GM12801 (cell line): ENCODE data around the gene NR2F2.

ENCODE experiments used
- TF ChIP-seq, protein P1 (sequence below): IDR thresholded peaks from one replicate; pipeline ENCODE4 v1.5.1; 2011; ENCODE audit warnings: control low read depth; ENCODE audit not compliant: insufficient read length; ENCODE audit errors: extremely low read depth

Gene NR2F2

GRCh38 chr15:96356494-96357455, 26.3 kb downstream of the NR2F2 start:
- TF ChIP-seq, protein P1, sequence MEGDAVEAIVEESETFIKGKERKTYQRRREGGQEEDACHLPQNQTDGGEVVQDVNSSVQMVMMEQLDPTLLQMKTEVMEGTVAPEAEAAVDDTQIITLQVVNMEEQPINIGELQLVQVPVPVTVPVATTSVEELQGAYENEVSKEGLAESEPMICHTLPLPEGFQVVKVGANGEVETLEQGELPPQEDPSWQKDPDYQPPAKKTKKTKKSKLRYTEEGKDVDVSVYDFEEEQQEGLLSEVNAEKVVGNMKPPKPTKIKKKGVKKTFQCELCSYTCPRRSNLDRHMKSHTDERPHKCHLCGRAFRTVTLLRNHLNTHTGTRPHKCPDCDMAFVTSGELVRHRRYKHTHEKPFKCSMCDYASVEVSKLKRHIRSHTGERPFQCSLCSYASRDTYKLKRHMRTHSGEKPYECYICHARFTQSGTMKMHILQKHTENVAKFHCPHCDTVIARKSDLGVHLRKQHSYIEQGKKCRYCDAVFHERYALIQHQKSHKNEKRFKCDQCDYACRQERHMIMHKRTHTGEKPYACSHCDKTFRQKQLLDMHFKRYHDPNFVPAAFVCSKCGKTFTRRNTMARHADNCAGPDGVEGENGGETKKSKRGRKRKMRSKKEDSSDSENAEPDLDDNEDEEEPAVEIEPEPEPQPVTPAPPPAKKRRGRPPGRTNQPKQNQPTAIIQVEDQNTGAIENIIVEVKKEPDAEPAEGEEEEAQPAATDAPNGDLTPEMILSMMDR: no peak

DNA sequence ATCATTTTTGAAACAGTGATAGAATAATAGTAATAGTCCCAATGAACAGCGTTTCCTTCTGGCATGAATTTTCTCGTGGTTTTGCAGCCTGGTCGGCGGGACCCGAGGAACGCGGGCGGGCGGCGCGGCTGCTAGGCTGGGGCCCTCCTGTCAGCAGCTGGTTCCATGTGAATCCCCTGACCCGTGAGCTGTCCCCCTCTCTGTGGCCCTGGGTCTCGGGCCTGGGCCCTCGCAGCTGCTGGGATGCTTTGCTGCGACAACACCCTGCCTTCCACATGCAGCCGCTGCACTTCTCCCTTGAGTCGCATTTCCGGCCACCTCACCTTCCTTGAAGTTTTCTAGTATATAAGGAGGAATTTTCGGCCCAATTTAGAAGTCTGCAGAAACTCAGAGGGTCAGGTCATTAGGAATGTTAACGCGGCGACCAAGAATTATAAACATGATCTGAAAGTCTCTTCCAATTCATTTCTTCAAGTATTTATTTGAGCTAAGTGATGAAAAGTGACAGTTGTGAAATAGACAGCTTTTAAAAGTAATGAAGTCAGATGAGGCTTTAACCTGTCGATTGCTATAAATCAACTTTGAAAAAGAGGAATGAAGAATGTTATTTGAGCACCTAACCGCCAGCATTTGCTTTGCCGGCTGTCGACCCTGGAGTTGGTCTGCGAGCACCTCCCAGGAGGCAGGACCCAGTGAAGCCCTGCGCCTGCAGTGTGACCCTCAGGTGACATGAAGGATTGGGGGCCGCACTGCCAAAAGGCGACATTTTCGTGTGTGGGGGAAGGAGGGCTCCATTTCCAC, 27.7 kb downstream of the NR2F2 start:
- TF ChIP-seq, protein P1: no peak

- TF ChIP-seq, protein P1: no peak
Measured at GRCh38 chr15:96358821-96359615, 28.5 kb downstream of the NR2F2 start.

DNA sequence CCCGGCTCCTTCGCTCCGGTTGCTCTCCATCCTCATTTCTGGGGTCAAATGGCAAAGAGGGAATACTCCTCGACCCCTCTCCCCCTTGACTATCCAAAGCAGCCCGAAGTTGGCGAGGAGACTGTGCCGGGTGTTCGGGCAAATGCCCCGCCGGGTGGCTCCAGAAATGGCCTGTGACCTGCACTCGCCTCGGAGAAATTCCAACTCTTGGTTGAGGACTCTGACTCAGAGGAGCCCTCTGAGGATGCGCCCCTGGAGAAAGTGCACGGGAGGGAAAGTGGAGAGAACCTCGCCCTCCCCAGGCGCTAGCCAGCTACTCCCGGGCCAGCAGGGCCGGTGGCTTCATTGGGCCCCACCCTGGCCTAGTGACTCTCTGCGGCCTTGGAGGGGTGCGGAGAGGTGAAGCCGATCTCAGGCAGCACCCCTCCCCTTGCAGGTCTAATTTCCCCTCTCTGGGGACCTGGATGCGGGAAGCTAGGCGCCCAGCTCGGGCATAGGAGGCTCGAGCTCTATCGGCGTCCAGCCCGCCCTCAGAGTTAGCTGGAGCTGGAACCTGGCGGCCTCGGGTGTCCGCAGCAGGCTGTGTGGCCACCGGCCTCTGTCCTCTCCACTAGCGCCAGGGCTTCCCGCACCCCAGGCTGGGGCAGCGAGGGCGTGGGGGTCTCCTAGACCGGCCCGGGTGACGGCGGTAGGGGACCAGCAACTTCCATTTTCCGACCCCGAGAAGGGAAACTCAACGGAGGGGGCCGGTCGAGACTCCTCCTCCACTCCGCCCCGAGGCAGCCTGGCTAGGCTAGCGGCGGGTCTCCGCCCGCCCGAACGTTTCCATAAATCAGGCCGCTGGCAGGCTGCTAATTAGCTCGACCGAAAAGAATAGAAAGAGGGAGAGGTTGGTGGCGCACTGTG, 29.4 kb downstream of the NR2F2 start:
- TF ChIP-seq, protein P1: no peak

GRCh38 chr15:96360581-96361308, 30.2 kb downstream of the NR2F2 start:
- TF ChIP-seq, protein P1: no peak

- TF ChIP-seq, protein P1: no peak
Measured at GRCh38 chr15:96361309-96362010, 31.0 kb downstream of the NR2F2 start.
